ENCODE results near the gene SAG. TPM values are rescaled to one million over a fixed set of nuclear protein-coding genes. Genes with fewer than 3 reads are reported as not detected.

Gene SAG
- total and polyA plus RNA-seq, 9 of the 15 experiments (the other 6 are each of a cell fraction or from before 2014, with no cell fraction given) = 0.04 to 0.64 (median 0.31) TPM; not detected in 5

- TF ChIP-seq CHD7 (IDR thresholded peaks at IDR 0.05; ENCODE audit: low read depth, low read length) (no peak), HNRNPUL1 (IDR thresholded peaks at IDR 0.05; ENCODE audit: low read length) (no peak), ELF2 (CRISPR knock-in tag; IDR thresholded peaks at IDR 0.05) (no peak), DPF2 (IDR thresholded peaks at IDR 0.05) (peak; percentile 62; the same call in 1 of the 2 replicates), ZNF347 (CRISPR knock-in tag; IDR thresholded peaks at IDR 0.05; ENCODE audit: low read depth) (no peak), RNF2 (IDR thresholded peaks at IDR 0.05) (no peak), EP400 (IDR thresholded peaks at IDR 0.05) (no peak), PTRF (tag; IDR thresholded peaks at IDR 0.05) (no peak), CTBP1 (IDR thresholded peaks at IDR 0.05; ENCODE audit: borderline replicate concordance) (peak; percentile 70), E2F4 (CRISPR knock-in tag; IDR thresholded peaks at IDR 0.05; ENCODE audit: low read depth) (no peak), NCOA1 (IDR thresholded peaks at IDR 0.05; ENCODE audit: low read depth) (0 out of 2 replicates have a peak, but pooled peaks have one; percentile 19), MBD1 (CRISPR knock-in tag; IDR thresholded peaks at IDR 0.05) (no peak), TARDBP (IDR thresholded peaks at IDR 0.05) (no peak), HCFC1 (IDR thresholded peaks at IDR 0.05; ENCODE audit: low read depth, low read length) (no peak), HLTF (IDR thresholded peaks at IDR 0.05) (no peak)
Observed at GRCh38 chr2:233353769-233354499, 46.3 kb downstream of the SAG start, which contains the start of gene DGKD (continued).
